Spleen (tissue), 11 donors: ENCODE data around the gene CYP2C18. TPM values are rescaled to one million over a fixed set of nuclear protein-coding genes. Genes with fewer than 3 reads are reported as not detected.

Experiments
- DNase-seq: peaks from one replicate; pipeline ENCODE4 v3.0.0-alpha.2; 2020
- H3K27ac ChIP-seq, 8 donors: fragments of 200-600 bp; sonication (generic) in 7 of 8; 1 replicate in 4 of 8; 2 replicates in 4 of 8; pipeline versions ENCODE4 v1.5.0 to v1.8.0; 2016 to 2021; ENCODE audit warnings: inconsistent platforms in 4 of 8, mild to moderate bottlenecking in 4 of 8, moderate library complexity in 1 of 8
- H3K27me3 ChIP-seq, 7 donors: fragments of 200-600 bp; sonication (generic) in 6 of 7; replicated peaks in 1 of 7; 1 replicate in 4 of 7; 2 replicates in 3 of 7; pipeline versions ENCODE4 v1.5.0 to v1.8.0; 2016 to 2021; ENCODE audit warnings: inconsistent platforms in 3 of 7, mild to moderate bottlenecking in 1 of 7
- H3K36me3 ChIP-seq, 6 donors: fragments of 200-600 bp; sonication (generic) in 5 of 6; 1 replicate in 4 of 6; 2 replicates in 2 of 6; pipeline versions ENCODE4 v1.5.0 to v1.8.0; 2016 to 2021; ENCODE audit warnings: inconsistent platforms in 2 of 6
- H3K4me1 ChIP-seq, 6 donors: fragments of 200-600 bp; sonication (generic) in 5 of 6; 1 replicate in 3 of 6; 2 replicates in 3 of 6; pipeline versions ENCODE4 v1.5.0 to v1.8.0; 2016 to 2021; ENCODE audit warnings: inconsistent platforms in 3 of 6
- H3K4me3 ChIP-seq, 8 donors: fragments of 200-600 bp; sonication (generic) in 7 of 8; 1 replicate in 4 of 8; 2 replicates in 4 of 8; pipeline versions ENCODE4 v1.5.0 to v1.8.0; 2016 to 2021; ENCODE audit warnings: inconsistent platforms in 4 of 8, mild to moderate bottlenecking in 4 of 8, moderate library complexity in 2 of 8
- H3K9me3 ChIP-seq, 8 donors: fragments of 200-600 bp; sonication (generic) in 7 of 8; 1 replicate in 4 of 8; 2 replicates in 4 of 8; pipeline versions ENCODE4 v1.5.0 to v1.8.0; 2016 to 2021; ENCODE audit warnings: inconsistent platforms in 4 of 8
- POLR2A ChIP-seq, 3 donors: fragments of 450-650 bp; IDR thresholded peaks; one replicate each; pipeline ENCODE4 v1.5.1; 2017; ENCODE audit warnings: antibody characterized with exemption in 3 of 3, mild to moderate bottlenecking in 1 of 3
- POLR2AphosphoS5 ChIP-seq, 3 donors: sonication (generic); formaldehyde crosslinking; IDR thresholded peaks; one replicate each; pipeline ENCODE4 v1.5.1; 2017; ENCODE audit warnings: antibody characterized with exemption in 3 of 3
- WGBS, 5 donors: extraction: QIAGEN DNeasy Blood & Tissue Kit in 3 of 5; methylation state at CpG; one replicate each; pipeline versions ENCODE4 v1.1.5 to v1.1.7; 2013 to 2018; 5-methylcytosine and 5-hydroxymethylcytosine counted together
- intact Hi-C: fragments of 100-400 bp; cut with DNase I; formaldehyde crosslinking; loops from one replicate; pipeline ENCODE4 v1.15.0; 2023; ENCODE audit warnings: low total_unique reads
- polyA plus RNA-seq, 3 donors: library from polyadenylated mRNA; stranded (reverse); fragments of 200-250 nt; gene quantifications; one replicate each; pipeline ENCODE4 v1.2.1, GENCODE V29; 2013
- total RNA-seq, 7 donors: library from RNA; depleted of rRNA in 3 of 7; stranded (reverse); fragments of >200 nt in 3 of 7; fragmentation: NEBNext Ultra II Directional in 4 of 7; extraction: Animal tissue kit (Norgen Biotek cat#: 25700) in 4 of 7; gene quantifications; one replicate each; pipeline versions ENCODE4 v1.1.0 to v1.2.1, GENCODE V29; 2016 to 2021
- TF ChIP-seq, protein P1 (sequence below), 11 experiments: fragments of 200-600 bp in 7 of 11; fragments of 450-650 bp in 4 of 11; sonication (generic) in 4 of 11; IDR thresholded peaks in 8 of 11; conservative IDR thresholded peaks in 3 of 11; 1 replicate in 7 of 11; 2 replicates in 4 of 11; pipeline versions ENCODE4 v1.4.0 to v1.8.0; 2016 to 2021; ENCODE audit warnings: antibody characterized with exemption in 11 of 11, inconsistent platforms in 4 of 11, mild to moderate bottlenecking in 1 of 11
- donor health status: healthy with polysubstance abuse.
- donor health status: DM: no; HTN: no; CAD: no; lungs with moderate emphysema.
- donor health status: DM: no; HTN: no; CAD: no.
- donor health status: Bipolar disorder and iron deficiency.
- donor health status: healthy.
- donor health status: DM: no; HTN: no; CAD: no.
- donor health status: DM: yes; HTN: yes; CAD: no.

Gene CYP2C18
- total and polyA plus RNA-seq, 10 donors = not detected

DNA sequence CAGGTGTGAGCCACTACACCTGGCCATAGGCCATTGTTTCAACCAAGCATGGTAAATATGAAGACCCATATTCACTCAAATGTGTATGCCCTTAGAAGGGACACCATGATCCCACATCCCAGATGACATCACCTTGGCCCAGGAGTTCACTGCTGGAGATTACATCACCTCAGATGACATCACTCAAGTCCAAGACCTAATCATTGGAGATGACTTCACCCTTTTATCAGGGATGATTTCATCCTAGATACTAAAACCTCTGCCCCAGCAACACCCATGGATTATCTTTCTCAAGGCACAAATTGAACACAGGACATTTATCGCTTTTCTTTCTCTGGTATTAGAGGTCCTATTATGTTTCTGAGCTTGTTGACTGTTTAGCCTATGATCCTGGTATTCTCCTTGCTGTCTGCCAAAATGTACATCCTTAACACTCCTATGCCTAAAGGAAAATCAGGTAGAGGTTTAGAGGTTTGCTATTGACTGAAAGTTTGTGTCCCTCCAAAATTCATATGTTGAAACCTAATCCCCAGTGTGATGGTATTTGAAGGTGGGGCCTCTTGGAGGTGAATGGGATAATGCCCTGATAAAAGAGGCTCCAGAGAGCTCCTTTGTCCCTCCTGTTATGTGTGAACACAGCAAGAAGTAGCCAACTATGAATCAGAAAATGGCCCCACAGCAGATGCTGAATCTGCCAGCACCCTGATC is 9.8 kb upstream of the CYP2C18 start:
- no peak for TF ChIP-seq POLR2AphosphoS5 (IDR thresholded peaks at IDR 0.05)
- TF ChIP-seq, protein P1, sequence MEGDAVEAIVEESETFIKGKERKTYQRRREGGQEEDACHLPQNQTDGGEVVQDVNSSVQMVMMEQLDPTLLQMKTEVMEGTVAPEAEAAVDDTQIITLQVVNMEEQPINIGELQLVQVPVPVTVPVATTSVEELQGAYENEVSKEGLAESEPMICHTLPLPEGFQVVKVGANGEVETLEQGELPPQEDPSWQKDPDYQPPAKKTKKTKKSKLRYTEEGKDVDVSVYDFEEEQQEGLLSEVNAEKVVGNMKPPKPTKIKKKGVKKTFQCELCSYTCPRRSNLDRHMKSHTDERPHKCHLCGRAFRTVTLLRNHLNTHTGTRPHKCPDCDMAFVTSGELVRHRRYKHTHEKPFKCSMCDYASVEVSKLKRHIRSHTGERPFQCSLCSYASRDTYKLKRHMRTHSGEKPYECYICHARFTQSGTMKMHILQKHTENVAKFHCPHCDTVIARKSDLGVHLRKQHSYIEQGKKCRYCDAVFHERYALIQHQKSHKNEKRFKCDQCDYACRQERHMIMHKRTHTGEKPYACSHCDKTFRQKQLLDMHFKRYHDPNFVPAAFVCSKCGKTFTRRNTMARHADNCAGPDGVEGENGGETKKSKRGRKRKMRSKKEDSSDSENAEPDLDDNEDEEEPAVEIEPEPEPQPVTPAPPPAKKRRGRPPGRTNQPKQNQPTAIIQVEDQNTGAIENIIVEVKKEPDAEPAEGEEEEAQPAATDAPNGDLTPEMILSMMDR (IDR thresholded peaks at IDR 0.05 in 8 of 11, conservative IDR thresholded peaks at IDR 0.05 in 3 of 11) = no peak
- no peak for TF ChIP-seq POLR2A (IDR thresholded peaks at IDR 0.05)
- DNase-seq = no peak
- WGBS, 5 donors = 93 to 97% (median 95%) methylated on average over 1 of the region's 1 CpG
- Histone ChIP-seq H3K9me3 (no peaks in the 10 kb centered on the region), H3K27ac (no peak overlapping the region), H3K27me3 (peaks cover 0 to 8% (median 0%) of the 10 kb centered on the region in 7 donors), H3K4me1 (no peaks in the 10 kb centered on the region), H3K36me3 (no peaks in the 10 kb centered on the region), H3K4me3 (no peak overlapping the region)
- intact Hi-C loops = no loop called here

DNA sequence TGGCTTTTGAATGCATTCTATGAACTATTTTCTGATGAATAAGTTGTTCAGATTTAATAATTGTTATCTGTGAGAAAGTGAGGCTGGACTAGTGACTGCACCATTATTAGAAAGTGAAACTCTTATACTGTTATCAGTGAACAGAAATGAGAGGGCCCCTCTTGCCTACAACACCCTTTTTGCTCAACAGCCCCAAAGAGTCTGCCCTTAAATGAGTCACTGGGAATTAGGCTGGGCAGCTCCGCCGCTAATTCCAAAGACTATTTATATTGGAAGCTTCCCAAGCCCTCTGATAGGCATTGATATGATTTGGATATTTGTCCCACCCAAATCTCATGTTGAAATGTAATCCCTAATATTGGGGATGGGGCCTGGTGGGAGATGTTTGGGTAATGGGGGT is 7.0 kb upstream of the CYP2C18 start:
- peaks cover 0 to 8% (median 0%) of the 10 kb centered on the region in 7 donors for H3K27me3 ChIP-seq
- intact Hi-C loops = no loop called here
- H3K4me1 ChIP-seq = no peaks in the 10 kb centered on the region
- no peak overlapping the region for H3K4me3 ChIP-seq
- DNase-seq = no peak
- WGBS, 5 donors = 89 to 100% (median 98%) methylated on average over 2 of the region's 2 CpGs
- no peaks in the 10 kb centered on the region for H3K36me3 ChIP-seq
- TF ChIP-seq POLR2AphosphoS5 (IDR thresholded peaks at IDR 0.05) = no peak
- TF ChIP-seq POLR2A (IDR thresholded peaks at IDR 0.05) = no peak
- TF ChIP-seq, protein P1 (IDR thresholded peaks at IDR 0.05 in 8 of 11, conservative IDR thresholded peaks at IDR 0.05 in 3 of 11) = no peak
- H3K9me3 ChIP-seq = no peaks in the 10 kb centered on the region
- no peak overlapping the region for H3K27ac ChIP-seq

GRCh38 chr10:94677691-94678090 is 5.8 kb upstream of the CYP2C18 start:
- Histone ChIP-seq H3K4me3 (no peak overlapping the region), H3K9me3 (no peaks in the 10 kb centered on the region), H3K4me1 (no peaks in the 10 kb centered on the region), H3K27ac (no peak overlapping the region), H3K27me3 (peaks cover 0 to 8% (median 0%) of the 10 kb centered on the region in 7 donors), H3K36me3 (no peaks in the 10 kb centered on the region)
- DNase-seq = no peak
- intact Hi-C loops = no loop called here
- TF ChIP-seq POLR2AphosphoS5 (IDR thresholded peaks at IDR 0.05) (no peak), POLR2A (IDR thresholded peaks at IDR 0.05) (no peak)
- TF ChIP-seq, protein P1 (IDR thresholded peaks at IDR 0.05 in 8 of 11, conservative IDR thresholded peaks at IDR 0.05 in 3 of 11) = no peak

- H3K36me3 ChIP-seq = no peaks in the 10 kb centered on the region
- intact Hi-C loops = no loop called here
- no peak overlapping the region for H3K4me3 ChIP-seq
- H3K4me1 ChIP-seq = no peaks in the 10 kb centered on the region
- H3K27me3 ChIP-seq = peaks cover 0 to 8% (median 0%) of the 10 kb centered on the region in 7 donors
- TF ChIP-seq, protein P1 (IDR thresholded peaks at IDR 0.05 in 8 of 11, conservative IDR thresholded peaks at IDR 0.05 in 3 of 11) = no peak
- TF ChIP-seq POLR2A (IDR thresholded peaks at IDR 0.05) (no peak), POLR2AphosphoS5 (IDR thresholded peaks at IDR 0.05) (no peak)
- H3K27ac ChIP-seq = no peak overlapping the region
- H3K9me3 ChIP-seq = no peaks in the 10 kb centered on the region
- DNase-seq = no peak
- 86 to 93% (median 89%) methylated on average over 2 of the region's 2 CpGs for WGBS, 5 donors
These were observed 5.1 kb upstream of the CYP2C18 start for GRCh38 chr10:94678475-94678874.
